Endothelial cell of umbilical vein (primary cell): ENCODE data around the gene UBE2E2.

Experiments used
- EZH2 ChIP-seq: IDR thresholded peaks from 2 replicates; pipeline ENCODE4 v1.6.1; 2012; ENCODE audit warnings: borderline replicate concordance, low read depth, mild to moderate bottlenecking, moderate library complexity, low read length, inconsistent platforms; ENCODE audit not compliant: severe bottlenecking
- FOS ChIP-seq: IDR thresholded peaks from 2 replicates; pipeline ENCODE4 v1.6.1; 2011; ENCODE audit warnings: mild to moderate bottlenecking, low read length, moderate library complexity, borderline replicate concordance; ENCODE audit not compliant: insufficient read depth
- POLR2A ChIP-seq: IDR thresholded peaks from 2 replicates; pipeline ENCODE4 v1.6.1; 2012; ENCODE audit warnings: low read depth, mild to moderate bottlenecking, control low read depth, low read length
- POLR2AphosphoS5 ChIP-seq: IDR thresholded peaks from 2 replicates; pipeline ENCODE4 v1.6.1; 2012; ENCODE audit warnings: low read depth, mild to moderate bottlenecking, control low read depth, low read length, moderate library complexity; ENCODE audit not compliant: insufficient read depth
- TF ChIP-seq, protein P1 (sequence below), 2 donors: IDR thresholded peaks; 1 replicate in 1 of 2; 2 replicates in 1 of 2; pipeline ENCODE4 v1.5.1; 2011; ENCODE audit warnings: low read length in 2 of 2, mild to moderate bottlenecking in 2 of 2, moderate library complexity in 2 of 2, control low read depth in 1 of 2, inconsistent platforms in 1 of 2, low read depth in 1 of 2; ENCODE audit not compliant: insufficient read depth in 1 of 2; ENCODE audit errors: extremely low read depth in 1 of 2
- TF ChIP-seq, protein P2 (sequence below): IDR thresholded peaks from 2 replicates; pipeline ENCODE4 v1.6.1; 2011; ENCODE audit not compliant: insufficient read depth, insufficient read length

DNA sequence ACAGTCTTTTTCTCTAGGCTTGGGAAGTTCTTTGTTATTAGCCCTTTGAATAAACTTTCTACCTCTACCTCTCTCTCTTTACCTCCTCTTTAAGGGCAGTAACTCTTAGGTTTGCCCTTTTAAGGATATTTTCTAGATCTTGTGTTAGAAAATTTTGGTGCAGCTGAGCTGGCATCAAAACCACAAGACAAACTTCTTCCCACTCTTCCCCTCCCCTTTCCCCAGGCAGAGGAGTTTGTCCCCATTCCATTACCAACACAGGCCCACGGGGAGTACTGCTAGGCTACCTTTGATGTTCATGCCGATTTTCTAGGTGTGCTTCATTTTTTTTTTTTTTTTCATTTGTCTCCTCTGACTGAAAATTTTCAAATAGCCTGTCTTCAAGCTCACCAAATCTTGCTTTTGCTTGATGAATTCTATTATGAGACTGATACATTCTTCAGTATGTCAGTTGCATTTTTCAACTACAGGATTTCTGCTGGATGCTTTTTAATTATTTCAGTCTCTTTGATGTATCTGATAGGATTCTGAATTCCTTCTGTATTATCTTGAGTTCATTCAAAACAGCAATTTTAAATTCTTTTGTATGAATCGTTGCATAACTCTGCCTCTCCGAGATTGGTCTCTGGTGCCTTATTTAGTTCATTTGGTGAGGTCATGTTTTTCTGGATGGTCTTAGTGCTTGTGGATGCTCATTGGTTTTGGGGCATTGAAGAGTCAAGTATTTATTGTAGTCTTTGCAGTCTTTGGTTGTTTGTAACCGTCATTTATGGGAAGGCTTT is 112.0 kb downstream of the UBE2E2 start:
- TF ChIP-seq, protein P1, sequence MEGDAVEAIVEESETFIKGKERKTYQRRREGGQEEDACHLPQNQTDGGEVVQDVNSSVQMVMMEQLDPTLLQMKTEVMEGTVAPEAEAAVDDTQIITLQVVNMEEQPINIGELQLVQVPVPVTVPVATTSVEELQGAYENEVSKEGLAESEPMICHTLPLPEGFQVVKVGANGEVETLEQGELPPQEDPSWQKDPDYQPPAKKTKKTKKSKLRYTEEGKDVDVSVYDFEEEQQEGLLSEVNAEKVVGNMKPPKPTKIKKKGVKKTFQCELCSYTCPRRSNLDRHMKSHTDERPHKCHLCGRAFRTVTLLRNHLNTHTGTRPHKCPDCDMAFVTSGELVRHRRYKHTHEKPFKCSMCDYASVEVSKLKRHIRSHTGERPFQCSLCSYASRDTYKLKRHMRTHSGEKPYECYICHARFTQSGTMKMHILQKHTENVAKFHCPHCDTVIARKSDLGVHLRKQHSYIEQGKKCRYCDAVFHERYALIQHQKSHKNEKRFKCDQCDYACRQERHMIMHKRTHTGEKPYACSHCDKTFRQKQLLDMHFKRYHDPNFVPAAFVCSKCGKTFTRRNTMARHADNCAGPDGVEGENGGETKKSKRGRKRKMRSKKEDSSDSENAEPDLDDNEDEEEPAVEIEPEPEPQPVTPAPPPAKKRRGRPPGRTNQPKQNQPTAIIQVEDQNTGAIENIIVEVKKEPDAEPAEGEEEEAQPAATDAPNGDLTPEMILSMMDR (IDR thresholded peaks at IDR 0.05; ENCODE audit: extremely low read depth in 1 of 2, insufficient read depth in 1 of 2, low read depth in 1 of 2, low read length in 2 of 2) = no peak
- TF ChIP-seq POLR2AphosphoS5 = no peak
- TF ChIP-seq POLR2A = no peak
- no peak for TF ChIP-seq EZH2
- TF ChIP-seq, protein P2, sequence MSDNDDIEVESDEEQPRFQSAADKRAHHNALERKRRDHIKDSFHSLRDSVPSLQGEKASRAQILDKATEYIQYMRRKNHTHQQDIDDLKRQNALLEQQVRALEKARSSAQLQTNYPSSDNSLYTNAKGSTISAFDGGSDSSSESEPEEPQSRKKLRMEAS = no peak
- no peak for TF ChIP-seq FOS
